WERI-Rb-1 (cell line): ENCODE measurements around the gene PRAF2.

Source experiments
- DNase-seq: peaks from one replicate; pipeline ENCODE4 v3.0.0-alpha.2; 2020
- H3K27ac ChIP-seq: fragments of 250-450 bp; sonication (Bioruptor Pico); 2 replicates; pipeline ENCODE4 v1.5.1; 2020; ENCODE audit warnings: mild to moderate bottlenecking, moderate library complexity
- H3K27me3 ChIP-seq: fragments of 250-450 bp; sonication (Bioruptor Pico); 2 replicates; pipeline ENCODE4 v1.5.1; 2021; ENCODE audit warnings: mild to moderate bottlenecking, low read depth, moderate library complexity; ENCODE audit not compliant: insufficient read depth, severe bottlenecking
- H3K36me3 ChIP-seq: fragments of 250-450 bp; sonication (Bioruptor Pico); 2 replicates; pipeline ENCODE4 v1.5.1; 2020; ENCODE audit warnings: mild to moderate bottlenecking, moderate library complexity
- H3K4me3 ChIP-seq: 2 replicates; pipeline ENCODE4 v1.5.1; 2011; ENCODE audit warnings: low read depth, mild to moderate bottlenecking, control low read depth, low read length
- H3K9me3 ChIP-seq: fragments of 250-450 bp; sonication (Bioruptor Pico); 2 replicates; pipeline ENCODE4 v1.5.1; 2021; ENCODE audit warnings: mild to moderate bottlenecking, moderate library complexity; ENCODE audit not compliant: severe bottlenecking
- CTCF ChIP-seq: IDR thresholded peaks from 2 replicates; pipeline ENCODE4 v1.5.1; 2011; ENCODE audit warnings: low read depth, mild to moderate bottlenecking, control low read depth, inconsistent platforms, low read length

The PRAF2 gene

GRCh38 chrX:49061490-49061889, 12.3 kb downstream of the PRAF2 start:
- H3K36me3 ChIP-seq: no peaks in the 10 kb centered on the region
- TF ChIP-seq CTCF: no peak
- no peak overlapping the region for H3K27ac ChIP-seq
- no peaks in the 10 kb centered on the region for H3K9me3 ChIP-seq
- no peak for DNase-seq
- H3K27me3 ChIP-seq: no peaks in the 10 kb centered on the region
- H3K4me3 ChIP-seq: no peak overlapping the region

GRCh38 chrX:49060914-49061313, 12.9 kb downstream of the PRAF2 start:
- H3K4me3 ChIP-seq: no peak overlapping the region

GRCh38 chrX:49059681-49060085, 14.1 kb downstream of the PRAF2 start:
- Histone ChIP-seq H3K27ac (no peak overlapping the region), H3K4me3 (no peak overlapping the region), H3K9me3 (no peaks in the 10 kb centered on the region), H3K36me3 (no peaks in the 10 kb centered on the region), H3K27me3 (peaks cover 3% of the 10 kb centered on the region)
- no peak for TF ChIP-seq CTCF
- DNase-seq: no peak

More at GRCh38 chrX:49060914-49061313, 12.9 kb downstream of the PRAF2 start:
- Histone ChIP-seq H3K9me3 (no peaks in the 10 kb centered on the region), H3K27me3 (no peaks in the 10 kb centered on the region), H3K27ac (no peak overlapping the region), H3K36me3 (no peaks in the 10 kb centered on the region)
- TF ChIP-seq CTCF: no peak
- no peak for DNase-seq

- Histone ChIP-seq H3K27ac (no peak overlapping the region), H3K27me3 (peaks cover 8% of the 10 kb centered on the region), H3K9me3 (no peaks in the 10 kb centered on the region), H3K4me3 (no peak overlapping the region), H3K36me3 (no peaks in the 10 kb centered on the region)
- DNase-seq: no peak
- no peak for TF ChIP-seq CTCF
Observed at GRCh38 chrX:49059201-49059600, 14.6 kb downstream of the PRAF2 start.

- Histone ChIP-seq H3K27me3 (peaks cover 9% of the 10 kb centered on the region), H3K4me3 (no peak within 1 kb of the TSS), H3K36me3 (no peaks in the 10 kb centered on the region), H3K9me3 (peaks cover 2% of the 10 kb centered on the region), H3K27ac (no peak within 1 kb of the TSS)
- no peak for DNase-seq
- TF ChIP-seq CTCF: no peak
Observed at GRCh38 chrX:49058794-49059193, 15.0 kb downstream of the PRAF2 start, which contains the start of gene CCDC120. CCDC120 (plus strand) TSS chrX:49058999; CDS start chrX:49062042, 3,043 bp downstream.

GRCh38 chrX:49054073-49054762, 19.6 kb downstream of the PRAF2 start:
- Histone ChIP-seq H3K27ac (no peak overlapping the region), H3K36me3 (no peaks in the 10 kb centered on the region), H3K4me3 (peak overlapping the region; percentile 48), H3K9me3 (peaks cover 2% of the 10 kb centered on the region), H3K27me3 (peaks cover 14% of the 10 kb centered on the region)
- DNase-seq: no peak
- no peak for TF ChIP-seq CTCF
